Uterus (tissue), 4 donors: ENCODE measurements around the gene TMEM131. TPM values are rescaled to one million over a fixed set of nuclear protein-coding genes. Genes with fewer than 3 reads are reported as not detected.
"Not testable (repeated sequence)": the region's sequence is repeated elsewhere in the genome, so short reads cannot be mapped to it uniquely, and the experiment has no call there.

Source experiments
- DNase-seq, 2 donors: peaks; one replicate each; pipeline ENCODE4 v3.0.0-alpha.2; 2019 to 2020
- H3K27ac ChIP-seq, 2 donors: fragments of 200-600 bp; sonication (generic); 1 replicate in 1 of 2; 2 replicates in 1 of 2; pipeline ENCODE4 v1.5.1; 2016 to 2018
- H3K27me3 ChIP-seq, 2 donors: fragments of 200-600 bp; sonication (generic); one replicate each; pipeline ENCODE4 v1.5.1; 2018 to 2019; ENCODE audit warnings: control low read depth in 1 of 2
- H3K36me3 ChIP-seq, 2 donors: fragments of 200-600 bp; sonication (generic); one replicate each; pipeline ENCODE4 v1.5.1; 2019; ENCODE audit warnings: control low read depth in 1 of 2
- H3K4me1 ChIP-seq, 2 donors: fragments of 200-600 bp; sonication (generic); one replicate each; pipeline ENCODE4 v1.5.1; 2018 to 2019; ENCODE audit warnings: control low read depth in 1 of 2
- H3K4me3 ChIP-seq, 2 donors: fragments of 200-600 bp; sonication (generic); 1 replicate in 1 of 2; 2 replicates in 1 of 2; pipeline ENCODE4 v1.5.1; 2018 to 2019; ENCODE audit warnings: mild to moderate bottlenecking in 1 of 2
- H3K9me3 ChIP-seq, 2 donors: fragments of 200-600 bp; sonication (generic); one replicate each; pipeline ENCODE4 v1.5.1; 2019; ENCODE audit warnings: control low read depth in 1 of 2
- CTCF ChIP-seq, 4 experiments: fragments of 200-600 bp in 2 of 4; fragments of 450-650 bp in 2 of 4; sonication (generic) in 2 of 4; IDR thresholded peaks; one replicate each; pipeline ENCODE4 v1.5.1; 2016 to 2019; ENCODE audit warnings: antibody characterized with exemption in 4 of 4, mild to moderate bottlenecking in 2 of 4, moderate library complexity in 1 of 4
- POLR2A ChIP-seq, 2 donors: fragments of 450-650 bp; IDR thresholded peaks; one replicate each; pipeline ENCODE4 v1.6.1; 2016; ENCODE audit warnings: antibody characterized with exemption in 2 of 2, mild to moderate bottlenecking in 1 of 2, moderate library complexity in 1 of 2
- intact Hi-C: fragments of 100-400 bp; cut with DNase I; formaldehyde crosslinking; loops from one replicate; pipeline ENCODE4 v1.15.1; 2023; ENCODE audit warnings: low total_unique reads
- total RNA-seq, 4 donors: library from RNA; depleted of rRNA in 3 of 4; stranded (reverse); fragments of >200 nt in 3 of 4; gene quantifications; one replicate each; pipeline versions ENCODE4 v1.1.0 to v1.2.4, GENCODE V29; 2014 to 2023
- donor health status: DM: yes; HTN: yes; CAD: no.

Gene TMEM131
- total RNA-seq, 4 donors from 2014 or later, result 14.1 to 62.4 (median 35.4) TPM

- intact Hi-C loops, result no loop called here
- Histone ChIP-seq H3K36me3 (no peaks in the 10 kb centered on the region), H3K9me3 (peaks cover 0 to 9% of the 10 kb centered on the region in 2 donors), H3K27me3 (no peaks in the 10 kb centered on the region), H3K27ac (no peak overlapping the region), H3K4me1 (no peaks in the 10 kb centered on the region), H3K4me3 (no peak overlapping the region)
- TF ChIP-seq POLR2A (IDR thresholded peaks at IDR 0.05) (no peak), CTCF (IDR thresholded peaks at IDR 0.05) (no peak)
- DNase-seq, result no peak
These were observed 134.6 kb downstream of the TMEM131 start for GRCh38 chr2:97861177-97861576.

GRCh38 chr2:97858442-97858841, 137.3 kb downstream of the TMEM131 start:
- Histone ChIP-seq H3K27ac (no peak overlapping the region), H3K27me3 (no peaks in the 10 kb centered on the region), H3K36me3 (no peaks in the 10 kb centered on the region), H3K4me1 (no peaks in the 10 kb centered on the region), H3K9me3 (peaks cover 0 to 9% of the 10 kb centered on the region in 2 donors), H3K4me3 (no peak overlapping the region)
- intact Hi-C loops, result no loop called here
- TF ChIP-seq CTCF (IDR thresholded peaks at IDR 0.05) (no peak), POLR2A (IDR thresholded peaks at IDR 0.05) (no peak)
- no peak for DNase-seq

- H3K4me3 ChIP-seq, result no peak overlapping the region
- H3K27ac ChIP-seq, result no peak overlapping the region
- H3K9me3 ChIP-seq, result peaks cover 0 to 2% of the 10 kb centered on the region in 2 donors
- no peak for DNase-seq
- H3K27me3 ChIP-seq, result no peaks in the 10 kb centered on the region
- TF ChIP-seq CTCF (IDR thresholded peaks at IDR 0.05) (no peak), POLR2A (IDR thresholded peaks at IDR 0.05) (no peak)
- no peaks in the 10 kb centered on the region for H3K4me1 ChIP-seq
- intact Hi-C loops, result no loop called here
- H3K36me3 ChIP-seq, result no peaks in the 10 kb centered on the region
These were observed 138.2 kb downstream of the TMEM131 start for GRCh38 chr2:97857553-97857952.

GRCh38 chr2:97853057-97853456, 142.7 kb downstream of the TMEM131 start:
- H3K27me3 ChIP-seq, intact Hi-C loops, DNase-seq, H3K36me3 ChIP-seq, H3K4me1 ChIP-seq, H3K9me3 ChIP-seq, H3K4me3 ChIP-seq, H3K27ac ChIP-seq: not testable (repeated sequence)

- Histone ChIP-seq H3K27ac (no peak overlapping the region), H3K36me3 (no peaks in the 10 kb centered on the region), H3K4me3 (no peak overlapping the region), H3K4me1 (no peaks in the 10 kb centered on the region), H3K9me3 (no peaks in the 10 kb centered on the region), H3K27me3 (no peaks in the 10 kb centered on the region)
- no peak for TF ChIP-seq POLR2A (IDR thresholded peaks at IDR 0.05)
- no peak for TF ChIP-seq CTCF (IDR thresholded peaks at IDR 0.05)
- no peak for DNase-seq
- intact Hi-C loops, result no loop called here
These were observed 144.6 kb downstream of the TMEM131 start for GRCh38 chr2:97851172-97851571.

GRCh38 chr2:97849881-97850528, 145.7 kb downstream of the TMEM131 start:
- no peaks in the 10 kb centered on the region for H3K4me1 ChIP-seq
- H3K36me3 ChIP-seq, result no peaks in the 10 kb centered on the region
- TF ChIP-seq CTCF (IDR thresholded peaks at IDR 0.05) (no peak), POLR2A (IDR thresholded peaks at IDR 0.05) (no peak)
- no peak for DNase-seq
- no peaks in the 10 kb centered on the region for H3K27me3 ChIP-seq
- no peaks in the 10 kb centered on the region for H3K9me3 ChIP-seq
- H3K4me3 ChIP-seq, result no peak overlapping the region
- H3K27ac ChIP-seq, result no peak overlapping the region
- intact Hi-C loops, result no loop called here
